Astrocyte (in vitro differentiated cells and primary cell): Measurements from ENCODE around the gene TMEM42.
A peak's percentile ranks its signal among the peaks of the same experiment; 100 is the strongest.

ENCODE experiments used
- CTCF ChIP-seq: IDR thresholded peaks from 2 replicates; pipeline ENCODE4 v1.5.1; 2011; ENCODE audit warnings: low read depth, mild to moderate bottlenecking, inconsistent platforms, low read length, moderate library complexity; ENCODE audit not compliant: insufficient read depth
- EZH2 ChIP-seq: IDR thresholded peaks from 2 replicates; pipeline ENCODE4 v1.6.1; 2012; ENCODE audit warnings: mild to moderate bottlenecking, low read length, inconsistent platforms; ENCODE audit not compliant: insufficient read depth

DNA sequence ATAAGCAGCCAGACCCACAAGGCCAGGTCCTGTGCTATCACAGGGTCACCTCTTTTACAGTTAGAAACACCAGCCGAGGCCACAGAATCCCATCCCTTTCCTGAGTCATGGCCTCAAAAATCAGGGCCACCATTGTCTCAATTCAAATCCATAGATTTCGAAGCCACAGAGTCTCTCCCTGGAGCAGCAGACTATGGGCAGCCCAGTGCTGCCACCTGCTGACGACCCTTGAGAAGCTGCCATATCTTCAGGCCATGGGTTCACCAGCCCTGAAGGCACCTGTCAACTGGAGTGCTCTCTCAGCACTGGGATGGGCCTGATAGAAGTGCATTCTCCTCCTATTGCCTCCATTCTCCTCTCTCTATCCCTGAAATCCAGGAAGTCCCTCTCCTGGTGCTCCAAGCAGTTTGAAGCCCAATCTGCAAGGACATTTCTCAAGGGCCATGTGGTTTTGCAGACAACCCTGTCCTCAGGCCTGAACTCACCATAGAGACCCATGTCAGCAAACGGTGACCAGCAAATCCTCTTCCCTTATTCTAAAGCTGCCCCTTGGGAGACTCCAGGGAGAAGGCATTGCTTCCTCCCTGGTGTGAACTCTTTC lies 52.3 kb downstream of the TMEM42 start:
- TF ChIP-seq CTCF = peak; percentile 74
- no peak for TF ChIP-seq EZH2
